Activated CD4-positive, alpha-beta T cell treated with anti-CD3 and anti-CD28 coated beads for 36 hours (primary cell): ENCODE measurements around the gene TRIM65. TPM values are rescaled to one million over a fixed set of nuclear protein-coding genes. Genes with fewer than 3 reads are reported as not detected.
A peak's percentile ranks its signal among the peaks of the same experiment; 100 is the strongest.
"Not testable (repeated sequence)": the region's sequence is repeated elsewhere in the genome, so short reads cannot be mapped to it uniquely, and the experiment has no call there.

ENCODE experiments used
- ATAC-seq: fragments of 200-7000 bp; cut with Tn5 transposase; one replicate; pipeline ENCODE4 v1.10.0; 2021; ENCODE audit warnings: mild to moderate bottlenecking, moderate library complexity
- CTCF ChIA-PET: fragments of 350-600 bp; sonication (Branson Sonifier 250); formaldehyde crosslinking; loops from one replicate; lab custom pipeline; 2021; ENCODE audit warnings: antibody characterized with exemption; lab: Charles Lee
- POLR2A ChIA-PET: fragments of 350-600 bp; sonication (Branson Sonifier 250); formaldehyde crosslinking; loops from one replicate; lab custom pipeline; 2021; ENCODE audit warnings: antibody characterized with exemption, inconsistent platforms; lab: Charles Lee
- DNase-seq: peaks from one replicate; pipeline ENCODE4 v3.0.0-alpha.2; 2020
- H3K27ac Mint-ChIP-seq: one replicate; pipeline ENCODE4 v1.8.0; 2021; ENCODE audit warnings: mixed read lengths
- H3K27me3 Mint-ChIP-seq: one replicate; pipeline ENCODE4 v1.8.0; 2021; ENCODE audit warnings: mixed read lengths
- H3K36me3 Mint-ChIP-seq: one replicate; pipeline ENCODE4 v1.8.0; 2021; ENCODE audit warnings: low read depth, mixed read lengths
- H3K4me1 Mint-ChIP-seq: one replicate; pipeline ENCODE4 v1.8.0; 2021; ENCODE audit warnings: mixed read lengths
- H3K4me3 Mint-ChIP-seq: one replicate; pipeline ENCODE4 v1.8.0; 2021; ENCODE audit warnings: mild to moderate bottlenecking, moderate library complexity, mixed read lengths
- H3K9me3 Mint-ChIP-seq: one replicate; pipeline ENCODE4 v1.8.0; 2021; ENCODE audit warnings: low read depth, mixed read lengths
- intact Hi-C, 2 experiments: fragments of 100-400 bp; cut with DNase I in 1 of 2; cut with micrococcal nuclease in 1 of 2; formaldehyde crosslinking; loops; one replicate each; pipeline versions ENCODE4 v1.14.2 to v1.15.1; 2022 to 2024; cut with DNase I, micrococcal nuclease
- total RNA-seq, 2 experiments: library from RNA; stranded (reverse); gene quantifications; one replicate each; pipeline ENCODE4 v1.2.3, GENCODE V29; 2021

TRIM65 gene
- total RNA-seq, 2 experiments from 2014 or later = 28.9 to 31.9 TPM

DNA sequence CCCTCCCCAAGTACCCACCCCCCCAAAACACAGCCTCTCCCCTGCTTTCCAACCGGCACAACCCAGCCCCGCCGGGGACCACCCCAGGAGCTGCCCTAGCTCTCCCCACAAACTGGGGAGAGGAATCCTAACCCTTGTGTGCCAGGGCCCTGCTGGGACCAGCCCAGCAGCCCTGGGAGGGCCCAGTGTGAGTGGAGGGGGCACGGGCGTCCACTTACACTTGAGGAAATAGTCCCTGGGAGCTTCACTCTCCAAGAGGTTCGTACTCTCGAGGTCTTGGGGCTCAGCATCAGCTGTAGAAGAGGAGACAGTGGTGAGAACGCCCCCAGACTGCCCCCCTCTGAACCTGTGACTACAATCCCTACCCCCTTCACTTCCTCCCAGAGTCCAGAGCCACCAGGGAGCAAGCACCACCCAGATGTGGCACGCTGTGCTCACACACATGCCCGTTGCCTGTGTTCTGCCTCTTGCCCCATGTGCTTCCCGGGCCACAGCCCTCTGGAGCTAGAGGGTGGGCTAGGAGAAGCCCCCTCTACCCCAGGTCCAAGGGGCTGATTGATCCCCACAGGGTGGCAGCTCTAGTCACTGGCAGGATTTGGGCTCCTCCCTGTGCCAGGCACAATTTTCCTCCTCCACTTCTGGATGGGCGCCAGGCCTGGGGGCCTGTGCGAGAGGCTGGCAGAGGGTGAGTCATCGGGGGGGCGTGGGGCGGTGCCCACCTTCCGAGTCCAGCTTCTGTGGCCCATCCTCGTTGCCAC, 21.4 kb downstream of the TRIM65 start:
- Mint-ChIP-seq H3K27me3 (peaks cover 2% of the 10 kb centered on the region), H3K36me3 (peaks cover 8% of the 10 kb centered on the region), H3K27ac (peak overlapping the region; percentile 94), H3K9me3 (no peaks in the 10 kb centered on the region), H3K4me3 (peak overlapping the region; percentile 91), H3K4me1 (peaks cover 32% of the 10 kb centered on the region)
- ChIA-PET POLR2A (interaction anchor here (0.6 to 2.3 kb wide), 7 partner anchors 10 to 246 kb away, joined by 3 to 15 read pairs (median 4); partner anchors contain the start of gene WBP2), CTCF (interaction anchor here (0.7 to 2.6 kb wide), 15 partner anchors 14 to 242 kb away, joined by 3 to 20 read pairs (median 4); partner anchors contain the start of genes SMIM5, TRIM65, UNC13D and WBP2)
- ATAC-seq (no peak), DNase-seq (no peak)
- intact Hi-C loops = no loop called here

DNA sequence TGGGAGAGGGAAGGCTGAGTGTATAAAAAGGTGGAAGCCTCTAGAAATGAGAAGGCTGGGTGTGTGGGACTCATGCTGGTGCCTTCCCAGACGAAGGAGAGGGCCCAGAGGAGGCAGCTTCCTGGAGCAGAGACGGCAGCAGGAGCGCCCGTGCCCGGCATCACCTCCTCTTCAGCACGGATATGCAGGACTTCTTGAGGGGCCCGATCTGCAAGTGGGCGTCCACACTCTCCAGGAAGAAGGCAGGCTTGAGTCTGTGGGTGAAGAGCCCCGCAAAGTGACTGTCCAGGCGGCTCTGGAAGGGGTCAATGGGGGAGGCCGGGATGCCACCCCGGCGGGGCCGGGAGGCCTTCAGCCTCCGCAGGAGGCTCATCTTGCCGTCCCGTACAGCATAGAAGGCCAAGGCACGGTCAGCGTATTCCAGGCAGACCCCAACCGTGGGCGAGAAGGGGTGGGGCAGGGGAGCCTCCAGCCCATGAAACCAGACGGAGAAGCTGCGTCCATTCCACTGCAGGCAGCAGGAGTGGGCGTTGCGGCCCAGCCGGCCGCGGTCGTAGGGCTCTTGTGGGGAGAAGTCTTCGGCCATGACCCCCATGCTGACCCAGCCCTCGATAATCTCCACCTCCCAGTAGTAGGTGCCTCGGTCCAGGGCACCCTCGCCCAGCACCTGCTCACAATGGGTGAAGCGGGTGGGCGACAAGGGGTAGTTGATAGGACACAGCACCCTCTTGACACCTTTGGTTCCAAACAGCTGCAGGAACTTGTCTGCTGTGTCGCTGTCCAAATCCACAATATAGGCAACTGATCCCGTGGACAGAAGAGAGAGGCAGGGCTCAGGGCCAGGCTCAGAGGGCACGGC, 22.2 kb downstream of the TRIM65 start:
- DNase-seq = no peak
- H3K27me3 Mint-ChIP-seq = peaks cover 2% of the 10 kb centered on the region
- ChIA-PET POLR2A (interaction anchor here (2.3 kb wide), 1 partner anchor 19 kb away, joined by 15 read pairs; the partner anchor contains the start of gene WBP2), CTCF (interaction anchor here (0.6 to 1.5 kb wide), 5 partner anchors 8 to 47 kb away, joined by 3 to 5 read pairs (median 4); no protein-coding TSS in a partner anchor)
- H3K4me1 Mint-ChIP-seq = peaks cover 30% of the 10 kb centered on the region
- H3K9me3 Mint-ChIP-seq = no peaks in the 10 kb centered on the region
- no peak overlapping the region for H3K4me3 Mint-ChIP-seq
- no peak overlapping the region for H3K27ac Mint-ChIP-seq
- intact Hi-C loops = no loop called here
- H3K36me3 Mint-ChIP-seq = peaks cover 8% of the 10 kb centered on the region
- no peak for ATAC-seq

DNA sequence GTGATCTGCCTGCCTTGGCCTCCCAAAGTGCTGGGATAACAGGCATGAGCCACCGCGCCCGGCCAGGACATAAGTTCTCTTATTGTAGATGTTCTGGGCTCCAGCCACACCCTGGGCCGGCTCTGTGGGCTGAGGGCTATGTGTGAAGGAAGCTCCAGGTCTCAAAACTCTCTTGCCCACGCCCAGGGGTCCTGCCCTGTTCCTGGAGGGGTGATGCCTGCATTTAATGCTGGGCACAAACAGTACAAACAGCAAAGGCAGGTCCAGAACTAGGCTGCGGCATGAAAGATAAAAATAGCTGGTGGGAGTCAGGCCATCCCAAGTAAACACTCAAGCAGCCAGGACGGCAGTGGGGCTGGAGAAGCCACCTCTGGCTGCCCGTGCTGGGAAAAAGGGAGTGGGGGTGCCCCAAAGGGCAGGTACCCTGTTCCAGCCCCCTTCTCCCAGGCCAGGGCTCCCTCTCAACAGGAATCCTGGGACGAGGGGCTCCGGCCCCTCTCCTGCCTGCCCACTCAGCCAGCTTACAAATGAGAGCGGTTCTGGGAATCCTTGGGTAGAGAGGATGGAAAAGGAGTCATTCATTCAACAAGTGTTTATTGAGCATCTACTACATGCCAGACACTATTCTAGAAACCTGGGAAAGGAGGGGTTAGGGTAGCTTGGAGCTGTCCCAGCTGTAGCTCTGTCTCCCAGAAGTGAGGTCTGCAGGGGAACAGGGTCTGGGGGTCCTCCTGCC, 23.0 kb downstream of the TRIM65 start:
- no peak for DNase-seq
- Mint-ChIP-seq H3K36me3 (peaks cover 8% of the 10 kb centered on the region), H3K9me3 (no peaks in the 10 kb centered on the region), H3K4me1 (peaks cover 27% of the 10 kb centered on the region), H3K27me3 (peaks cover under 1% of the 10 kb centered on the region), H3K4me3 (no peak overlapping the region), H3K27ac (no peak overlapping the region)
- intact Hi-C loops = no loop called here
- POLR2A ChIA-PET = no interaction called here
- no peak for ATAC-seq
- CTCF ChIA-PET = interaction anchor here (0.5 to 3.2 kb wide), 4 partner anchors 9 to 94 kb away, joined by 3 to 15 read pairs (median 3); no protein-coding TSS in a partner anchor

DNA sequence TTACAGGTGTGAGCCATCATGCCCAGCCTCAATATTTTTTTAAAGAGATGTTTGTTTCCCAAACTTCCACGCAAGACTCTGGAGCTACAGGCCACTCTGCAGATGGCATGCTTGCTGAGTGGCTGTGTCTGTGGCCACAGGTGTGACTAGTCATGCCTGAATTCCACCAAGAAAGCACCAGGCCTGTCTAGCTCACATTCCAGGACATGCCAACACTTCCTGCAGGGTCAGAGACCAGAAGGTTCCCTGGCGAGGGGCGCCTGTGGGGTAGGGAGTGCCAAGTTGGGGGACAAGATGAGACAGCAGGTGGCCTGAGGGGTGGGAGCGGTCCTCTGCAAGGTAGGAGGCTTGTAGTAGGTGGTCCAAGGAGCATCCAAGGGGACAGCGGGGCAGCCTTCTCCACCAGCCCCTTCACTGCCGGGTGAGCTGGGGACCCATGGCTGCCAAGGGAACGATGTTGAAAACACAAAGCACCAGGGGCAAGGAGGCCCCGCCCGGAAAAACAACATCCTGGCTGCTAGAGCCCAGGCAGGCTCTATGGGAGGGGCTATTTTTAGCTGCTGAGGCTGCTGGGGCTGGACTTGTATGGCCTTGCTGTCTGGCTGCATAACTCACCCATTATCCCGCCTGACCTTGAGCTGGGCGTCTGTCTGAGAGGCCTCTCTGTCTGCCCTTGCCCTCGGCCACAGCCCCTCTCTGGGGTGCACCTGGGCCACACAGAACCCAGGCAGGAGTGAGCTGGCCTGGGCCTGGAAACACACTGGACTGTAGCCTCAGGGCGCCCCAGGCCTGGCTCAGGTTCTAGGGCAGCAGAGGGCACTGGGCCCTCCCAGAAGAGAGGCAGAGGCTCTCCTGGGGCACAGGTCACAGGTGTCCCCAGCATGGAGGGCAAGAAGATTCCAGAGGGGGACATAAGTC, 24.1 kb downstream of the TRIM65 start:
- DNase-seq (peak; percentile 58), ATAC-seq (no peak)
- H3K27ac Mint-ChIP-seq = peak overlapping the region; percentile 47
- H3K27me3 Mint-ChIP-seq = no peaks in the 10 kb centered on the region
- CTCF ChIA-PET = interaction anchor here (0.8 to 3.2 kb wide), 5 partner anchors 10 to 25 kb away, joined by 3 to 15 read pairs (median 5); no protein-coding TSS in a partner anchor
- intact Hi-C loops = no loop called here
- no peaks in the 10 kb centered on the region for H3K9me3 Mint-ChIP-seq
- POLR2A ChIA-PET = no interaction called here
- no peak overlapping the region for H3K4me3 Mint-ChIP-seq
- peaks cover 25% of the 10 kb centered on the region for H3K4me1 Mint-ChIP-seq
- H3K36me3 Mint-ChIP-seq = peaks cover 8% of the 10 kb centered on the region

DNA sequence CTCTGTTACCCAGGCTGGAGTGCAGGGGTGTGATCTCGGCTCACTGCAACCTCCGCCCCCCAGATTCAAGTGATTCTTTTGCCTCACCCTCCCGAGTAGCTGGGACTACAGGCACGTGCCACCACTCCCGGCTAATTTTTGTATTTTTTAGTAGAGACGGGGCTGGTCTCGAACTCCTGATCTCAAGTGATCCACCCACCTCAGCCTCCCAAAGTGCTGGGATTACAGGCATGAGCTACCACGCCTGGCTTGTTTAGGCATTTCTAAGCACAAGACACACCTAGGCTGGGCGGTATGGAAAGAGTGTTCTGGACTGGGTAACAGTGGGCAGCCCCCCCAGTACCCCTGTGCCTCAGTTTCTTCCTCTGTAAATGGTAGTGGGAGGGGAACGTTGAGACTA, 26.5 kb downstream of the TRIM65 start:
- H3K4me3 Mint-ChIP-seq, DNase-seq, H3K27me3 Mint-ChIP-seq, intact Hi-C loops, ATAC-seq, H3K9me3 Mint-ChIP-seq, POLR2A ChIA-PET, H3K36me3 Mint-ChIP-seq, H3K27ac Mint-ChIP-seq: not testable (repeated sequence)
- CTCF ChIA-PET = interaction anchor here (0.6 to 0.9 kb wide), 3 partner anchors 14 to 123 kb away, joined by 3 read pairs; no protein-coding TSS in a partner anchor
- H3K4me1 Mint-ChIP-seq = peaks cover 18% of the 10 kb centered on the region

DNA sequence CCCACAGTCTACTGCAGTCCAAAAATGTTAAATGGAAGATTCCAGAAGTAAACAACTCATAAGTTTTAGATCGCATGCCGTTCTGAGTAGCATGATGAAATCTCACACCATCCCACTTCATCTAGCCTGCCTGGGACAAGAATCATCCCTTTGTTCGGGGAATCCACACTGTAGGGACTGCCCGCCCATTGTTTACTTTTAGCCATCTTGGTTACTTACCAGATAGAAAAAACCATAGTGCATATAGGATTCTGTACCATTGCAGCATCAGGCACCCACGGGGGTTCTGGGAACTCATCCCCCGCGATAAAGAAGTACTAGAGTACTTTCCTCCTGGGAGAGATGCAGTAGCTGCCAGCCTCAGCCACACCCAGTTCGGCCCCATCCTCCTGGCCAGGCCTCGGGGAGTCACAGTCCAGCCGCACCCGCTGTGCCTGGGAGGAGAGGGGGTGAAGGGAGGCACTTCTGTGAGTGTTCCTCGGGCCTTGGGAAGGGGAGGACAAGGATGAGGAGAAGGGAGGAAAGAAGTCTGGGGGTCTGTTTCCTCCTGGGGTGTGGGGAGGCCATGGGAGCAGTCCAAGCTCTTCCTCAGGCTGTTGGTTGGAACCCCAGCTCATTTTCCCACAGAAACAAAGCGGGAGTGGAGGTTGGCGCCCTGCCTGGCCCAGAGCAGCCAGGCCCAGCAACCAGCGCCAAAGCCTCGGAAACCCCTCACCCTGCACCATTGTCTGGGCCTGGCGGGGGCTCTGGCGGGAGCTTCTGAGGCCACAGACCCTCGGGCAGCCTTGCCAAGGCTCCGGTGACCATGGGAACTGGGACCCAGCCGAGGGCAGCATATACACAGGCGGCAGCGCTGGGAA, 27.2 kb downstream of the TRIM65 start:
- no peak overlapping the region for H3K27ac Mint-ChIP-seq
- CTCF ChIA-PET = interaction anchor here (0.6 to 0.9 kb wide), 3 partner anchors 9 to 122 kb away, joined by 3 to 4 read pairs (median 3); no protein-coding TSS in a partner anchor

DNA sequence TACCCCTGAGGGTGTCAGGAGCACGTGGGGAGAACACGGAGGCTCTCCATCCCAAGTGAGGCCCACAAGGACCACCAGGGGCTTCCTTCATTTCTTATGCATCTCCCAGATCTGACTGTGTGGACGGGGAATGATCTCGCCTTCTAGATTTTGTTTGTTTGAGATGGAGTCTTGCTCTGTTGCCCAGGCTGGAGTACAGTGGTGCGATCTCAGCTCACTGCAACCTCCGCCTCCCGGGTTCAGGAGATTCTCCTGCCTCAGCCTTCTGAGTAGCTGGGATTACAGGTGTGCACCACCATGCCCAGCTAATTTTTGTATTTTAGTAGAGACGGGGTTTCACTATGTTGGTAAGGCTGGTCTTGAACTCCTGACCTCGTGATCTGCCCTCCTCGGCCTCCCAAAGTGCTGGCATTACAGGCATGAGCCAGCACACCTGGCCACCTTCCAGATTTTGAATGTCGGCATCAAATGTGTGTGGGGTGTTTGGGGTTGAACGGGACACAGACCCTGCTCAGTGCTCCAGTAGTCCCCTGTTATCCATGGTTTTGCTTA, 27.9 kb downstream of the TRIM65 start:
- DNase-seq, H3K36me3 Mint-ChIP-seq, intact Hi-C loops, ATAC-seq, H3K27ac Mint-ChIP-seq, CTCF ChIA-PET, H3K9me3 Mint-ChIP-seq, H3K4me3 Mint-ChIP-seq, H3K27me3 Mint-ChIP-seq, POLR2A ChIA-PET: not testable (repeated sequence)
- H3K4me1 Mint-ChIP-seq = peaks cover 30% of the 10 kb centered on the region

More for the DNA sequence above, 27.2 kb downstream of the TRIM65 start:
- POLR2A ChIA-PET = no interaction called here
- Mint-ChIP-seq H3K27me3 (no peaks in the 10 kb centered on the region), H3K36me3 (no peaks in the 10 kb centered on the region), H3K4me1 (peaks cover 24% of the 10 kb centered on the region), H3K4me3 (no peak overlapping the region), H3K9me3 (no peaks in the 10 kb centered on the region)
- DNase-seq (no peak), ATAC-seq (no peak)
- intact Hi-C loops = no loop called here

DNA sequence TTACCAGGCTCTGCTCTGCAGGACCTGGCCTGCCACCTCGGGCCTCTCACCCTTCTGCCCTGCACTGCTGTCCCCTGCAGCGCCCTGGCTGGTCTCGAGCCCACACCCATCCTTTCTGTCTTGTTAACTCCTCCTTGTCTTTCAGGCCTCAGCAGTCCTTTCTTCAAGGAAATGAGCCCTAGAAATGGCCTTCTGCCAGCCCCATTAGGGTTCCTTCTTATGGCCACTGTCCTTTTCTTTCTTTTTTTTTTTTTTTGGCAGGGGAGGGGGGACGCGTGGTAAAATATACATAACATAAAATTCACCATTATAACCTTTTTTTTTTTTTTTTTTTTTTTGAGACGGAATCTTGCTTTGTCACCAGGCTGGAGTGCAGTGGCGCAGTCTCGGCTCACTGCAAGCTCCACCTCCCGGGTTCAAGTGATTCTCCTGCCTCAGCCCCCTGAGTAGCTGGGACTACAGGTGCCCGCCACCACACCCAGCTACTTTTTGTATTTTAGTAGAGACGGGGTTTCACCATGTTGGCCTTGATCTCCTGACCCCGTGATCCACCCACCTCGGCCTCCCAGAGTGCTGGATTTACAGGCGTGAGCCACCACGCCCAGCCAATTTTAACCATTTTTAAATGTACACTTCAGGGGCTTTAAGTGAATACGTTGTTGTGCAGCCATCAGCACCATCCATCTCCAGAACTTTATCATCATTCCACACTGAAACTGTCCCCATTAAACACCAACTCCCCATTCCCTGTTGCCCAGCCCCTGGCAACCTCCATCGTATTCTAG, 31.2 kb downstream of the TRIM65 start:
- peaks cover 19% of the 10 kb centered on the region for H3K4me1 Mint-ChIP-seq
- not testable (repeated sequence) for H3K36me3 Mint-ChIP-seq, H3K27me3 Mint-ChIP-seq, H3K27ac Mint-ChIP-seq, H3K9me3 Mint-ChIP-seq, ATAC-seq, H3K4me3 Mint-ChIP-seq, DNase-seq
- CTCF ChIA-PET = interaction anchor here (0.6 to 1.5 kb wide), 5 partner anchors 9 to 574 kb away, joined by 3 to 8 read pairs (median 3); partner anchors contain the start of gene WBP2
- POLR2A ChIA-PET = interaction anchor here (0.9 to 1.1 kb wide), 2 partner anchors 10 to 80 kb away, joined by 5 read pairs; no protein-coding TSS in a partner anchor
- intact Hi-C loops = loop anchor here in 1 of 2 experiments (2.0 kb wide), 1 partner anchor 23 kb away; no protein-coding TSS in a partner anchor
